Mesothelial cell of epicardium (in vitro differentiated cells): Measurements from ENCODE around the gene GNS. TPM values are rescaled to one million over a fixed set of nuclear protein-coding genes. Genes with fewer than 3 reads are reported as not detected.

Experiments
- DNase-seq, 2 experiments: peaks; one replicate each; pipeline ENCODE4 v3.0.0; 2021; ENCODE audit warnings: low spot score in 2 of 2; ENCODE audit not compliant: unreplicated experiment in 2 of 2
- H3K27ac Mint-ChIP-seq: 2 replicates; pipeline ENCODE4 v1.8.0; 2021; ENCODE audit warnings: mixed read lengths
- H3K27me3 Mint-ChIP-seq: 2 replicates; pipeline ENCODE4 v1.8.0; 2021; ENCODE audit warnings: low read depth, mixed read lengths
- H3K36me3 Mint-ChIP-seq: 2 replicates; pipeline ENCODE4 v1.8.0; 2021; ENCODE audit warnings: mixed read lengths
- H3K4me1 Mint-ChIP-seq: 2 replicates; pipeline ENCODE4 v1.8.0; 2021; ENCODE audit warnings: mixed read lengths
- H3K4me3 Mint-ChIP-seq: 2 replicates; pipeline ENCODE4 v1.8.0; 2021; ENCODE audit warnings: mild to moderate bottlenecking, moderate library complexity, mixed read lengths
- H3K9me3 Mint-ChIP-seq: 2 replicates; pipeline ENCODE4 v1.8.0; 2021; ENCODE audit warnings: mixed read lengths
- total RNA-seq: library from RNA; stranded (reverse); gene quantifications from 3 replicates; pipeline ENCODE4 v1.2.1, GENCODE V29; 2021
- TF ChIP-seq, protein P1 (sequence below): fragments of 200-600 bp; sonication (generic); IDR thresholded peaks from one replicate; pipeline ENCODE4 v1.5.0; 2021; ENCODE audit warnings: antibody characterized with exemption; ENCODE audit not compliant: unreplicated experiment

The GNS gene
- total RNA-seq, 1 donor from 2014 or later = 67.4 TPM

DNA sequence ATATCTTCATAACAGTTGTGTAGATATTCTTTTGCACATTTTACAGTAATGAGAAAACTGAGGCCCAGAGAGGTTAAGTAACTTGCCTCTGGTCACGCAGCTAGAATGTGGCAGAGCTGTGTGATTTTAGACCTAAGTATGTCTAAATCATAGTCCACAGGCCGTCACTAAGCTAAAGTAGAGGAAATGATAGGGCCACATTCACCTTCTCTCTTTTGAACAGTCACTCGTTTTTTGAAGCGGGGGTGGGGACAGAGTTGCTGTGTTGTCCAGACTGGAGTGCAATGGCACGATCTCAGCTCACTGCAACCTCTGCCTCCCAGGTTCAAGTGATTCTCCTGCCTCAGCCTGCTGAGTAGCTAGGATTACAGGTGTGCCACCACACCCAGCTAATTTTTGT, 80.4 kb downstream of the GNS start:
- Mint-ChIP-seq H3K4me1 (peaks cover 24% of the 10 kb centered on the region), H3K9me3 (no peaks in the 10 kb centered on the region), H3K36me3 (no peaks in the 10 kb centered on the region), H3K27ac (no peak overlapping the region), H3K27me3 (no peaks in the 10 kb centered on the region), H3K4me3 (no peak overlapping the region)
- TF ChIP-seq, protein P1, sequence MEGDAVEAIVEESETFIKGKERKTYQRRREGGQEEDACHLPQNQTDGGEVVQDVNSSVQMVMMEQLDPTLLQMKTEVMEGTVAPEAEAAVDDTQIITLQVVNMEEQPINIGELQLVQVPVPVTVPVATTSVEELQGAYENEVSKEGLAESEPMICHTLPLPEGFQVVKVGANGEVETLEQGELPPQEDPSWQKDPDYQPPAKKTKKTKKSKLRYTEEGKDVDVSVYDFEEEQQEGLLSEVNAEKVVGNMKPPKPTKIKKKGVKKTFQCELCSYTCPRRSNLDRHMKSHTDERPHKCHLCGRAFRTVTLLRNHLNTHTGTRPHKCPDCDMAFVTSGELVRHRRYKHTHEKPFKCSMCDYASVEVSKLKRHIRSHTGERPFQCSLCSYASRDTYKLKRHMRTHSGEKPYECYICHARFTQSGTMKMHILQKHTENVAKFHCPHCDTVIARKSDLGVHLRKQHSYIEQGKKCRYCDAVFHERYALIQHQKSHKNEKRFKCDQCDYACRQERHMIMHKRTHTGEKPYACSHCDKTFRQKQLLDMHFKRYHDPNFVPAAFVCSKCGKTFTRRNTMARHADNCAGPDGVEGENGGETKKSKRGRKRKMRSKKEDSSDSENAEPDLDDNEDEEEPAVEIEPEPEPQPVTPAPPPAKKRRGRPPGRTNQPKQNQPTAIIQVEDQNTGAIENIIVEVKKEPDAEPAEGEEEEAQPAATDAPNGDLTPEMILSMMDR = no peak
- no peak for DNase-seq

DNA sequence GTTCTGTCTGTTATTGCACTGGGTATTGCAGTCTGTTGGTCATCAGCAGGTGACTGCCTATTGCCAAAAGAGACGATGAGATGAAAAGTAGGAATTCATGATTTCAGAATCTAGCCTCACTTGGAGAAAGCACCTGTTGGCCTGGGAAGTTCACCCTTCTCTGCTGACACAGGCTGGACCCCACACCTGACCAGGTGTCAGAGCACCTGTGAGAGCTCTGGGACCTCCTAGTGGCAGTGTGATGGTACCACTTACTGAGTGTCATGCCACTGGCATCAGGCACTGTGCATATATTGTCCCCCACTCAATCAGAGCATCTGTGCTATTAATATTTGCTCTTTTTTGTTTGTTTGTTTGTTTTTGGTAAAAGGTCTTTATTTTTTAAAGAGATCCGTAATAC, 81.0 kb downstream of the GNS start:
- H3K4me3 Mint-ChIP-seq = no peak overlapping the region
- no peaks in the 10 kb centered on the region for H3K36me3 Mint-ChIP-seq
- no peaks in the 10 kb centered on the region for H3K9me3 Mint-ChIP-seq
- no peak overlapping the region for H3K27ac Mint-ChIP-seq
- TF ChIP-seq, protein P1 = no peak
- H3K27me3 Mint-ChIP-seq = no peaks in the 10 kb centered on the region
- DNase-seq = no peak
- H3K4me1 Mint-ChIP-seq = peaks cover 24% of the 10 kb centered on the region

DNA sequence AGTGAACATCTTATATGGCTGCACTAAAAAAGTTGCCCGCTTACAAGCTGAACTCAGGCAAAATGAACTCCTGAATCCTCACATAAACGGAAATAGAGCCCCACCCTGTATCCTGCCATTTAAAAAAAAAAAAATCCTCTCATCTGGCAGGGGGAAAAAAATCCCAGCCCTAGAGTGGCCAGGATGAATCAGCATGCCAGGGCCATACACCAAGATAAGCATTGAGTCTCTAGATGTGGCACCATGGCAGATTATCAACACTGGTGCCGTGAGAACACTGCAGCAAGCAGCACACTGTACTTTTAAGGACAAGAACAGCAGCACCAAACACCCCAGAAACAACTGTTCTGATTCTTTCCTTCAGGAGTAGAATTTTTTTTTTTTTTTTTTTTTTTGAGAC, 83.4 kb downstream of the GNS start:
- Mint-ChIP-seq H3K36me3 (no peaks in the 10 kb centered on the region), H3K27me3 (no peaks in the 10 kb centered on the region), H3K4me1 (peaks cover 33% of the 10 kb centered on the region), H3K4me3 (no peak overlapping the region), H3K9me3 (no peaks in the 10 kb centered on the region), H3K27ac (no peak overlapping the region)
- TF ChIP-seq, protein P1 = no peak
- no peak for DNase-seq

DNA sequence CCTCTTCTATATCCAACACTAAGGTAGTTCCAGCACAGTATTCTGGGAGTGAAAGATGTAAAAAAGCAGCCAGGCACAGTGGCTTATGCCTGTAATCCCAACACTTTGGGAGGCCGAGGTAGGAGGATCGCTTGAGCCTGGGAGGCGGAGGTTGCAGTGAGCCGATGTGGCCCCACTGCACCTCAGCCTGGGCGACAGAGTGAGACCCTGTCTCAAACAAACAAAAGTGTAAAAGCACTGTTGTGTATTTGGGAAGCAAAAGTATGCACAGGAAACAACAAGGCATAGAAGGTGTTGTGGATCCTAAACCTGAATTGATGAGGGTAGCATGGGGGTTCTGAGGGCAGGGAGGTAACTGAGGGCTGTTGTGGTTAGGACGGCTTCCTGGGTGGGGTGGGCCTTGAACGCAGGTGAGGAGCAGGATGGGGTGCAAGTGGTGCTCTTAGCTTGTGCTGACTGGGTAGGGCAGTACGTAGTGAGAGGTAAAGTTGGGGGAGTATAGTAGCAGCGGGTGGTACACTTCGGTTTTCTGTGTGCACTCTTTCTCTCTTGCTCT, 84.8 kb downstream of the GNS start:
- Mint-ChIP-seq H3K4me3 (no peak overlapping the region), H3K4me1 (peaks cover 47% of the 10 kb centered on the region), H3K27ac (peak overlapping the region; percentile 85), H3K27me3 (no peaks in the 10 kb centered on the region), H3K9me3 (no peaks in the 10 kb centered on the region), H3K36me3 (no peaks in the 10 kb centered on the region)
- no peak for DNase-seq
- TF ChIP-seq, protein P1 = no peak

DNA sequence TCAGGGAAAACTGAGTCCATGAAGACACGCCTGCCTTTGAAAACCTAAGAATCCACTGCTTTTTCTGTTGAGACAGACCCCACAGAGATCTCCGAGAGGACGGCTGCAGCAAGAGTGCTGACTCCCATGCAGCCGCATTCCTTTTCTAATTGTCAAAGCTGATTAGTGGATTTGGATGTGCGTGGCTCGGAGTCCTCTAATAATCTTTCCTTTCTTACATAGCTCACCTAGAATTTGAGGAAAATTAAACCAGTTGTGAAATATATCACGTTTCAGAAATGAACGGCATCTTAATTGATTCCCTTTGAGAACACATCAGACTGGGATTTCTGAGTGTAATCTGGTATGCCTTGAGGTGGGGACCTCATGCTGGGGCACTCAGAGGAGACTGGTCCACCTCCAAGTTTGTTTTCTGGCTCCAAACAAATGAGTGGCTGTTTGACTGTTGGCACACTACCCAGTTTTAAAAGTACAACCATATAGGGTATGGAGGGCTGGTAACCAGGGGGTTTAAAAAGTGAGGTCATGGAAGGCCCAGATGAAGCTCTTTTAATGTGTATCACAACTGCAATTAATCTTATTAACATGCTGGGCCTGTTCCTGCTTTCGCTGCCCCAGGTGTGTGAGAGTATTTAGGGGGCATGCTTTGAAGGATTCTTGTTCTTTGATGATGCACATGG, 85.6 kb downstream of the GNS start:
- TF ChIP-seq, protein P1 = no peak
- H3K4me3 Mint-ChIP-seq = peak overlapping the region; percentile 16
- peak overlapping the region; percentile 85 for H3K27ac Mint-ChIP-seq
- DNase-seq = no peak
- no peaks in the 10 kb centered on the region for H3K27me3 Mint-ChIP-seq
- H3K9me3 Mint-ChIP-seq = no peaks in the 10 kb centered on the region
- H3K36me3 Mint-ChIP-seq = no peaks in the 10 kb centered on the region
- H3K4me1 Mint-ChIP-seq = peaks cover 54% of the 10 kb centered on the region
